ENCODE results near the gene AQP5.
"Not testable (repeated sequence)": the region's sequence is repeated elsewhere in the genome, so short reads cannot be mapped to it uniquely, and the experiment has no call there.

The AQP5 gene

GRCh38 chr12:49980501-49981349 is 19.1 kb downstream of the AQP5 start:
- no peak for DNase-seq (ENCODE audit: low read depth)

GRCh38 chr12:49982246-49983087 is 20.8 kb downstream of the AQP5 start:
- peak; percentile 47 for DNase-seq (ENCODE audit: low read depth)

GRCh38 chr12:49983892-49984291 is 22.2 kb downstream of the AQP5 start:
- peak; percentile 89 for DNase-seq (ENCODE audit: low read depth)

GRCh38 chr12:49984476-49985359 is 23.0 kb downstream of the AQP5 start:
- peak; percentile 36 for DNase-seq (ENCODE audit: low read depth)

- no peak for DNase-seq (ENCODE audit: low read depth)
Observed at GRCh38 chr12:49985981-49986380, 24.3 kb downstream of the AQP5 start.

GRCh38 chr12:49986476-49986875 is 24.8 kb downstream of the AQP5 start:
- DNase-seq (ENCODE audit: low read depth) = not testable (repeated sequence)

GRCh38 chr12:49987625-49988303 is 26.1 kb downstream of the AQP5 start:
- DNase-seq (ENCODE audit: low read depth) = peak; percentile 62

- not testable (repeated sequence) for DNase-seq (ENCODE audit: low read depth)
Observed at GRCh38 chr12:49989400-49989799, 27.7 kb downstream of the AQP5 start.

- DNase-seq (ENCODE audit: low read depth) = peak; percentile 75
Observed at GRCh38 chr12:49990273-49990672, 28.6 kb downstream of the AQP5 start.

- DNase-seq (ENCODE audit: low read depth) = no peak
Observed at GRCh38 chr12:49998453-49998852, 36.8 kb downstream of the AQP5 start.

- DNase-seq (ENCODE audit: low read depth) = peak; percentile 67
Observed at GRCh38 chr12:50003595-50003994, 41.9 kb downstream of the AQP5 start.

- DNase-seq (ENCODE audit: low read depth) = no peak
Observed at GRCh38 chr12:50004696-50005095, 43.0 kb downstream of the AQP5 start.

GRCh38 chr12:50005175-50005574 is 43.5 kb downstream of the AQP5 start:
- peak; percentile 50 for DNase-seq (ENCODE audit: low read depth)

- no peak for DNase-seq (ENCODE audit: low read depth)
Observed at GRCh38 chr12:50006280-50006679, 44.6 kb downstream of the AQP5 start.

- no peak for DNase-seq (ENCODE audit: low read depth)
Observed at GRCh38 chr12:50006754-50007442, 45.2 kb downstream of the AQP5 start.

GRCh38 chr12:50013361-50014147 is 51.9 kb downstream of the AQP5 start:
- DNase-seq (ENCODE audit: low read depth) = no peak

GRCh38 chr12:50014342-50014741 is 52.7 kb downstream of the AQP5 start:
- no peak for DNase-seq (ENCODE audit: low read depth)
